ENCODE results near the gene ELMOD3. TPM values are rescaled to one million over a fixed set of nuclear protein-coding genes. Genes with fewer than 3 reads are reported as not detected.
"Not testable (repeated sequence)": the region's sequence is repeated elsewhere in the genome, so short reads cannot be mapped to it uniquely, and the experiment has no call there.

Gene ELMOD3
- total RNA-seq, 2 donors from 2014 or later, result 21.4 to 38.7 TPM

GRCh38 chr2:85342156-85342555 is 12.4 kb upstream of the ELMOD3 start:
- H3K36me3 ChIP-seq, result peaks cover 23% of the 10 kb centered on the region
- no peak for TF ChIP-seq CTCF (IDR thresholded peaks at IDR 0.05)
- H3K4me3 ChIP-seq, result no peak overlapping the region

GRCh38 chr2:85343207-85343895 is 11.2 kb upstream of the ELMOD3 start:
- not testable (repeated sequence) for H3K4me1 ChIP-seq (ENCODE audit: control insufficient read depth in 1 of 2, low read depth in 2 of 2); ATAC-seq (ENCODE audit: insufficient number of reproducible peaks, low FRiP score, low read depth); DNase-seq (ENCODE audit: low spot score); H3K9me3 ChIP-seq; H3K4me3 ChIP-seq; H3K27me3 ChIP-seq (replicated peaks; ENCODE audit: insufficient read depth); H3K27ac ChIP-seq
- H3K36me3 ChIP-seq, result peaks cover 33% of the 10 kb centered on the region

More at GRCh38 chr2:85342156-85342555, 12.4 kb upstream of the ELMOD3 start:
- Histone ChIP-seq H3K9me3 (no peaks in the 10 kb centered on the region), H3K27ac (no peak overlapping the region), H3K4me1 (ENCODE audit: control insufficient read depth in 1 of 2, low read depth in 2 of 2) (no peaks in the 10 kb centered on the region), H3K27me3 (replicated peaks; ENCODE audit: insufficient read depth) (no peaks in the 10 kb centered on the region)
- no peak for DNase-seq (ENCODE audit: low spot score)
- ATAC-seq (ENCODE audit: insufficient number of reproducible peaks, low FRiP score, low read depth), result no peak

GRCh38 chr2:85344356-85344954 is 10.1 kb upstream of the ELMOD3 start:
- ATAC-seq (ENCODE audit: insufficient number of reproducible peaks, low FRiP score, low read depth) (no peak), DNase-seq (ENCODE audit: low spot score) (no peak)
- Histone ChIP-seq H3K36me3 (peaks cover 37% of the 10 kb centered on the region), H3K4me3 (no peak overlapping the region), H3K4me1 (ENCODE audit: control insufficient read depth in 1 of 2, low read depth in 2 of 2) (no peaks in the 10 kb centered on the region), H3K27me3 (replicated peaks; ENCODE audit: insufficient read depth) (no peaks in the 10 kb centered on the region), H3K27ac (no peak overlapping the region), H3K9me3 (no peaks in the 10 kb centered on the region)
- no peak for TF ChIP-seq CTCF (IDR thresholded peaks at IDR 0.05)

GRCh38 chr2:85347599-85347998 is 7.0 kb upstream of the ELMOD3 start:
- Histone ChIP-seq H3K27me3 (replicated peaks; ENCODE audit: insufficient read depth) (no peaks in the 10 kb centered on the region), H3K4me3 (no peak overlapping the region), H3K27ac (no peak overlapping the region), H3K36me3 (peaks cover 50% of the 10 kb centered on the region), H3K4me1 (ENCODE audit: control insufficient read depth in 1 of 2, low read depth in 2 of 2) (peaks cover 0 to 9% of the 10 kb centered on the region in 2 donors), H3K9me3 (no peaks in the 10 kb centered on the region)
- no peak for TF ChIP-seq CTCF (IDR thresholded peaks at IDR 0.05)
- no peak for DNase-seq (ENCODE audit: low spot score)
- no peak for ATAC-seq (ENCODE audit: insufficient number of reproducible peaks, low FRiP score, low read depth)

GRCh38 chr2:85353876-85354285 is 688 bp upstream of the ELMOD3 start:
- peak overlapping the region; percentile 80 for H3K4me3 ChIP-seq
- DNase-seq (ENCODE audit: low spot score), result no peak

More at GRCh38 chr2:85353876-85354285, 688 bp upstream of the ELMOD3 start:
- no peak for ATAC-seq (ENCODE audit: insufficient number of reproducible peaks, low FRiP score, low read depth)
- Histone ChIP-seq H3K9me3 (no peaks in the 10 kb centered on the region), H3K27me3 (replicated peaks; ENCODE audit: insufficient read depth) (no peaks in the 10 kb centered on the region), H3K4me1 (ENCODE audit: control insufficient read depth in 1 of 2, low read depth in 2 of 2) (peaks cover 13 to 40% of the 10 kb centered on the region in 2 donors), H3K36me3 (peaks cover 17% of the 10 kb centered on the region), H3K27ac (peak overlapping the region; percentile 46 to 74)
- TF ChIP-seq CTCF (IDR thresholded peaks at IDR 0.05), result no peak

Data from thoracic aorta (tissue), 2 donors.